Activated CD4-positive, alpha-beta T cell treated with anti-CD3 and anti-CD28 coated beads for 1 hour (primary cell): Measurements from ENCODE around the gene ELL.

Experiments used
- DNase-seq: peaks from one replicate; pipeline ENCODE4 v3.0.0-alpha.2; 2020

The ELL gene

GRCh38 chr19:18503971-18504885, 17.6 kb downstream of the ELL start:
- DNase-seq: no peak

- no peak for DNase-seq
These were observed 18.4 kb downstream of the ELL start for GRCh38 chr19:18503337-18503970.

GRCh38 chr19:18502638-18503294, 19.1 kb downstream of the ELL start:
- no peak for DNase-seq

GRCh38 chr19:18502246-18502637, 19.6 kb downstream of the ELL start:
- no peak for DNase-seq

GRCh38 chr19:18501832-18502231, 20.0 kb downstream of the ELL start:
- DNase-seq: no peak

GRCh38 chr19:18501351-18501750, 20.5 kb downstream of the ELL start:
- DNase-seq: no peak

- no peak for DNase-seq
These were observed 21.1 kb downstream of the ELL start for GRCh38 chr19:18500799-18501198.

GRCh38 chr19:18500376-18500775, 21.5 kb downstream of the ELL start:
- no peak for DNase-seq

- DNase-seq: no peak
These were observed 22.7 kb downstream of the ELL start for GRCh38 chr19:18499055-18499775.

- no peak for DNase-seq
These were observed 25.0 kb downstream of the ELL start for GRCh38 chr19:18496980-18497256.

- peak; percentile 32 for DNase-seq
These were observed 25.5 kb downstream of the ELL start for GRCh38 chr19:18496167-18496979.

- no peak for DNase-seq
These were observed 26.5 kb downstream of the ELL start for GRCh38 chr19:18495204-18495911.

- no peak for DNase-seq
These were observed 27.6 kb downstream of the ELL start for GRCh38 chr19:18494267-18494607.

- no peak for DNase-seq
These were observed 28.2 kb downstream of the ELL start for GRCh38 chr19:18493440-18494266.

GRCh38 chr19:18491995-18492953, 29.6 kb downstream of the ELL start:
- DNase-seq: no peak

- DNase-seq: no peak
These were observed 31.1 kb downstream of the ELL start for GRCh38 chr19:18490728-18491127.

GRCh38 chr19:18489627-18490184, 32.2 kb downstream of the ELL start:
- no peak for DNase-seq

- DNase-seq: no peak
These were observed 32.8 kb downstream of the ELL start for GRCh38 chr19:18488838-18489626.

GRCh38 chr19:18488403-18488723, 33.5 kb downstream of the ELL start:
- DNase-seq: no peak
